H1 (cell line): ENCODE results near the gene ZNF48. TPM values are rescaled to one million over a fixed set of nuclear protein-coding genes. Genes with fewer than 3 reads are reported as not detected.

ENCODE experiments used
- CTCF ChIA-PET: fragments of 300-600 bp; sonication (Branson Sonifier 250); formaldehyde crosslinking; loops from one replicate; lab custom pipeline; 2021; ENCODE audit not compliant: partially characterized antibody; lab: Charles Lee
- POLR2A ChIA-PET: fragments of 300-600 bp; sonication (Branson Sonifier 250); formaldehyde crosslinking; loops from one replicate; lab custom pipeline; 2021; ENCODE audit warnings: inconsistent platforms; ENCODE audit not compliant: partially characterized antibody; lab: Charles Lee
- DNase-seq, 2 experiments: peaks; one replicate each; pipeline versions ENCODE4 v3.0.0 to v3.0.0-alpha.2; 2010 to 2022; ENCODE audit warnings: low spot score in 2 of 2, low read depth in 1 of 2, mixed read lengths in 1 of 2
- FAIRE-seq: peaks from 2 replicates; lab custom pipeline; 2011; peaks lifted over from hg19 to GRCh38; lab: Jason Lieb, UNC
- H2AFZ ChIP-seq: 2 replicates; pipeline ENCODE4 v1.8.1; 2012; ENCODE audit warnings: low read length, inconsistent platforms
- H2AK5ac ChIP-seq: 2 replicates; pipeline ENCODE4 v1.6.1; 2013; ENCODE audit warnings: low read depth, low read length
- H2BK120ac ChIP-seq: replicated peaks from 2 replicates; pipeline ENCODE3; 2013; ENCODE audit warnings: low read depth, low read length, inconsistent platforms
- H2BK12ac ChIP-seq: 2 replicates; pipeline ENCODE4 v1.6.1; 2013; ENCODE audit warnings: low read depth, low read length
- H2BK15ac ChIP-seq: 2 replicates; pipeline ENCODE4 v1.6.1; 2013; ENCODE audit warnings: low read length
- H2BK20ac ChIP-seq: 2 replicates; pipeline ENCODE4 v1.6.1; 2013; ENCODE audit warnings: low read length
- H2BK5ac ChIP-seq: 2 replicates; pipeline ENCODE4 v1.6.1; 2013; ENCODE audit warnings: low read depth, low read length
- H3K14ac ChIP-seq: 2 replicates; pipeline ENCODE4 v1.6.1; 2013; ENCODE audit warnings: inconsistent platforms; ENCODE audit not compliant: insufficient read length
- H3K18ac ChIP-seq: 2 replicates; pipeline ENCODE4 v1.6.1; 2013; ENCODE audit warnings: low read length; ENCODE audit errors: extremely low read depth
- H3K23ac ChIP-seq: 2 replicates; pipeline ENCODE4 v1.6.1; 2013; ENCODE audit warnings: inconsistent platforms; ENCODE audit not compliant: insufficient read length
- H3K23me2 ChIP-seq: 2 replicates; pipeline ENCODE4 v1.6.1; 2013; ENCODE audit warnings: low read depth, low read length
- H3K27ac ChIP-seq: 2 replicates; pipeline ENCODE4 v1.6.1; 2011; ENCODE audit warnings: low read depth, low read length, inconsistent platforms
- H3K27me3 ChIP-seq, 4 experiments: replicated peaks in 1 of 4; 1 replicate in 1 of 4; 2 replicates in 3 of 4; pipeline versions ENCODE4 v1.6.1 to v1.8.1; 2011 to 2013; ENCODE audit warnings: low read length in 3 of 4, mild to moderate bottlenecking in 3 of 4, inconsistent platforms in 2 of 4, mixed read lengths in 2 of 4, moderate library complexity in 1 of 4; ENCODE audit not compliant: control insufficient read depth in 3 of 4, insufficient read depth in 3 of 4; ENCODE audit errors: extremely low read depth in 1 of 4
- H3K36me3 ChIP-seq, 4 experiments: 2 replicates each; pipeline versions ENCODE4 v1.6.1 to v1.8.1; 2011 to 2013; ENCODE audit warnings: mild to moderate bottlenecking in 4 of 4, low read length in 3 of 4, moderate library complexity in 2 of 4, control low read depth in 1 of 4, inconsistent platforms in 1 of 4; ENCODE audit not compliant: insufficient read depth in 4 of 4, control insufficient read depth in 2 of 4
- H3K4ac ChIP-seq: replicated peaks from 2 replicates; pipeline ENCODE3; 2013; ENCODE audit warnings: low read length, low read depth, mixed read lengths, inconsistent platforms; ENCODE audit not compliant: insufficient read length
- H3K4me1 ChIP-seq, 4 experiments: replicated peaks in 1 of 4; 1 replicate in 1 of 4; 2 replicates in 3 of 4; pipeline versions ENCODE4 v1.6.1 to v1.8.1; 2011 to 2013; ENCODE audit warnings: low read length in 3 of 4, inconsistent platforms in 2 of 4, mixed read lengths in 1 of 4; ENCODE audit not compliant: insufficient read depth in 4 of 4, control insufficient read depth in 3 of 4
- H3K4me2 ChIP-seq, 2 experiments: 2 replicates each; pipeline versions ENCODE4 v1.6.1 to v1.8.1; 2011 to 2013; ENCODE audit warnings: low read depth in 2 of 2, low read length in 2 of 2, control low read depth in 1 of 2, inconsistent platforms in 1 of 2, mild to moderate bottlenecking in 1 of 2; ENCODE audit not compliant: insufficient read depth in 1 of 2
- H3K4me3 ChIP-seq, 4 experiments: fragments of 200-600, 300-600 bp in 1 of 4; sonication (generic), shearing (Covaris generic), sonication (Bioruptor Twin) in 1 of 4; 2 replicates each; pipeline versions ENCODE4 v1.5.1 to v1.8.1; 2011 to 2016; ENCODE audit warnings: low read length in 4 of 4, low read depth in 3 of 4, control low read depth in 2 of 4, inconsistent platforms in 2 of 4, mild to moderate bottlenecking in 2 of 4, mixed read lengths in 1 of 4, moderate library complexity in 1 of 4; ENCODE audit not compliant: insufficient read depth in 2 of 4; ENCODE audit errors: extremely low read depth in 1 of 4
- H3K56ac ChIP-seq: replicated peaks from 2 replicates; pipeline ENCODE3; 2013; ENCODE audit warnings: low read depth, mild to moderate bottlenecking, mixed read lengths, low read length, inconsistent platforms; ENCODE audit not compliant: insufficient read length
- H3K79me1 ChIP-seq: 2 replicates; pipeline ENCODE4 v1.6.1; 2013; ENCODE audit warnings: low read depth, low read length, control low read depth
- H3K79me2 ChIP-seq, 2 experiments: 2 replicates each; pipeline versions ENCODE4 v1.6.1 to v1.8.1; 2012 to 2013; ENCODE audit warnings: low read length in 2 of 2, mild to moderate bottlenecking in 2 of 2, inconsistent platforms in 1 of 2; ENCODE audit not compliant: insufficient read depth in 2 of 2, control insufficient read depth in 1 of 2
- H3K9ac ChIP-seq, 4 experiments: replicated peaks in 1 of 4; 1 replicate in 1 of 4; 2 replicates in 3 of 4; pipeline versions ENCODE4 v1.6.1 to v1.8.1; 2011 to 2013; ENCODE audit warnings: low read depth in 3 of 4, low read length in 3 of 4, control low read depth in 2 of 4, mild to moderate bottlenecking in 2 of 4, moderate library complexity in 2 of 4, inconsistent platforms in 1 of 4; ENCODE audit errors: extremely low read depth in 1 of 4
- H3K9me3 ChIP-seq, 2 experiments: 2 replicates each; pipeline versions ENCODE4 v1.6.1 to v1.8.1; 2012 to 2013; ENCODE audit warnings: mild to moderate bottlenecking in 2 of 2, moderate library complexity in 2 of 2, control low read depth in 1 of 2, inconsistent platforms in 1 of 2, low read depth in 1 of 2, low read length in 1 of 2, mixed read lengths in 1 of 2; ENCODE audit not compliant: insufficient read depth in 2 of 2
- H4K20me1 ChIP-seq, 2 experiments: replicated peaks in 1 of 2; 2 replicates each; pipeline versions ENCODE3 to v1.8.1; 2011 to 2013; ENCODE audit warnings: inconsistent platforms in 2 of 2, low read length in 2 of 2, mild to moderate bottlenecking in 1 of 2; ENCODE audit not compliant: insufficient read depth in 2 of 2, control insufficient read depth in 1 of 2
- H4K5ac ChIP-seq: 2 replicates; pipeline ENCODE4 v1.6.1; 2013; ENCODE audit warnings: low read length, low read depth, mixed read lengths, inconsistent platforms; ENCODE audit not compliant: insufficient read length
- H4K8ac ChIP-seq: 2 replicates; pipeline ENCODE4 v1.8.0; 2013; ENCODE audit warnings: mild to moderate bottlenecking, moderate library complexity, low read length, inconsistent platforms; ENCODE audit not compliant: insufficient read depth; ENCODE audit errors: extremely low read depth
- H4K91ac ChIP-seq: replicated peaks from 2 replicates; pipeline ENCODE3; 2013; ENCODE audit warnings: low read length, mixed read lengths, inconsistent platforms; ENCODE audit not compliant: insufficient read length
- ASH2L ChIP-seq: fragments of 200-600, 300-600 bp; sonication (generic); IDR thresholded peaks from one replicate; pipeline ENCODE4 v1.7.1; 2017; ENCODE audit warnings: low read length
- ATF2 ChIP-seq: IDR thresholded peaks from 2 replicates; pipeline ENCODE4 v1.6.1; 2012; ENCODE audit warnings: low read length, inconsistent platforms
- BCL11A ChIP-seq, 2 experiments: IDR thresholded peaks; one replicate each; pipeline ENCODE4 v1.6.1; 2011; ENCODE audit warnings: low read depth in 2 of 2, low read length in 2 of 2, mild to moderate bottlenecking in 2 of 2
- EP300 ChIP-seq, 2 experiments: IDR thresholded peaks; 1 replicate in 1 of 2; 2 replicates in 1 of 2; pipeline ENCODE4 v1.6.1; 2011 to 2012; ENCODE audit warnings: low read depth in 2 of 2, low read length in 2 of 2, mild to moderate bottlenecking in 2 of 2, borderline replicate concordance in 1 of 2, inconsistent platforms in 1 of 2, moderate library complexity in 1 of 2
- HDAC2 ChIP-seq, 2 experiments: fragments of 300-600 bp in 1 of 2; sonication (generic) in 1 of 2; IDR thresholded peaks; 2 replicates each; pipeline ENCODE4 v1.6.1; 2011 to 2012; ENCODE audit warnings: low read depth in 2 of 2, low read length in 2 of 2, mild to moderate bottlenecking in 2 of 2, moderate library complexity in 2 of 2, borderline replicate concordance in 1 of 2, inconsistent platforms in 1 of 2
- MAFK ChIP-seq: IDR thresholded peaks from 2 replicates; pipeline ENCODE4 v1.6.1; 2012; ENCODE audit warnings: low read depth, mild to moderate bottlenecking, improper control_type of control experiment, low read length
- MAX ChIP-seq: IDR thresholded peaks from 2 replicates; pipeline ENCODE4 v1.6.1; 2012; ENCODE audit warnings: inconsistent platforms
- POLR2AphosphoS5 ChIP-seq: IDR thresholded peaks from 2 replicates; pipeline ENCODE4 v1.6.1; 2011; ENCODE audit warnings: low read depth, low read length
- SP1 ChIP-seq: IDR thresholded peaks from 2 replicates; pipeline ENCODE4 v1.6.1; 2011; ENCODE audit warnings: low read depth, low read length
- WGBS, 2 experiments: shearing (Covaris generic) in 1 of 2; methylation state at CpG; one replicate each; pipeline versions ENCODE4 v1.1.6 to v1.1.7; 2013 to 2015; ENCODE audit warnings: low lambda C conversion rate in 2 of 2, mixed read lengths in 2 of 2, inconsistent platforms in 1 of 2, low coverage in 1 of 2, missing lambda C conversion rate in 1 of 2; ENCODE audit not compliant: insufficient replicate concordance in 2 of 2, insufficient coverage in 1 of 2, insufficient read length in 1 of 2; ENCODE audit errors: extremely low coverage in 1 of 2, missing lambda C conversion rate in 1 of 2; 5-methylcytosine and 5-hydroxymethylcytosine counted together
- polyA plus RNA-seq, 7 experiments: library from polyadenylated mRNA; depleted of rRNA in 3 of 7; stranded (reverse) in 5 of 7; unstranded in 2 of 7; fragments of >200 nt in 5 of 7; fragments of 200-250 nt in 2 of 7; gene quantifications; 1 replicate in 5 of 7; 2 replicates in 1 of 7; 4 replicates in 1 of 7; pipeline versions ENCODE4 v1.2.1 to v1.2.3, GENCODE V29; 2011 to 2013; ENCODE audit warnings: missing spikeins in 2 of 7, mixed read lengths in 2 of 7
- total RNA-seq: library from RNA; stranded (reverse); fragmentation: NEBNext Ultra II Directional; extraction: Animal tissue kit (Norgen Biotek cat#: 25700); gene quantifications from 2 replicates; pipeline ENCODE4 v1.2.1, GENCODE V29; 2021

ZNF48 gene
- total and polyA plus RNA-seq, 2 of the 8 experiments (the other 6 are each of a cell fraction or from before 2014, with no cell fraction given) = 30.4 to 41.2 TPM

DNA sequence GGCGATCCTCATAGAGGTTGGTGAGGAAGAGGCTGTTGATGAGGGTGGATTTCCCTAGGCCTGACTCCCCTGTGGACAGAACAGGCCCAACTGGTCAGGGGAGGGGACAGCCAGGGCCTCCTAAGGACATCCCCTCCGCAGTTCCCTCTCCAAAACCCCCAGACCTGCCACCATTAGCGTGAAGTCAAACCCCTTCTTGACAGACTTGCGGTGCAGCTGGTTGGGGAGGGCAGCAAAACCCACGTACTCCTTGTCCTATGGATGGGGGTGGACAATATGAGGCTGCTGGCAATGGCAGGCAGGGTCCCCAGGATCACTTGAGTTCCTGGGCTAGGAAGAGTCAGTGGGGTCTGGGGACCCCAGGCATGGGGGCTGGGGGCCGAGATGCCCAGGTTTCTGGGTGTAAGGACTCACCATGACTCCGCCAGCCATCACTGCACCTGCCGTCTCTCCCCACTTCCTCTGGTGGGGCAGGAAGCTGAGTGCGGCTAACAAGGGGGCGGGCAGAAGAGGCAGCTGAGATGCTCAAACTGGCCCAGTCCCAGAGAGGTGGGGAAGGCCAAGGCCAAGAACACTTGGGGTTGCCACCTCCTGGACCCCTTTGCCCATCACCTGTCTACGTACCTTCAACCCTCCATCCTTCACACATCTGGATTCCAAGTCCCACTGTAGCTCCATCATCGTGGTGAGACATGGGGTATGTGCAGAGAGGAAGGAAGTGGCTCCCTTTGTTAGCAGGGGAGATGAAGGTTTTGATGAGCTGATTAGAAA, 12.9 kb upstream of the ZNF48 start, which contains the start of gene SEPTIN1:
Gene SEPTIN1 (minus strand): TSS at position 451 of the 771 bp plus-strand sequence. CDS start 19 bp downstream, at position 432.
- no peak within 1 kb of the TSS for H2BK120ac ChIP-seq
- H3K23me2 ChIP-seq = peaks cover 8% of the 10 kb centered on the region
- no peaks in the 10 kb centered on the region for H3K9me3 ChIP-seq
- no peaks in the 10 kb centered on the region for H4K20me1 ChIP-seq
- no peak within 1 kb of the TSS for H3K23ac ChIP-seq
- H3K4me3 ChIP-seq = no peak within 1 kb of the TSS
- H3K14ac ChIP-seq = no peak within 1 kb of the TSS
- no peak within 1 kb of the TSS for H3K4ac ChIP-seq
- peaks cover 0 to 2% (median 2%) of the 10 kb centered on the region in 4 experiments; a peak in 4 of 7 replicates for H3K4me1 ChIP-seq
- TF ChIP-seq MAX = no peak
- no peak for TF ChIP-seq MAFK
- TF ChIP-seq SP1 = no peak
- TF ChIP-seq POLR2AphosphoS5 = no peak
- no peak for TF ChIP-seq EP300 (IDR thresholded peaks at IDR 0.05; ENCODE audit: borderline replicate concordance in 1 of 2, low read depth in 2 of 2, low read length in 2 of 2)
- TF ChIP-seq ATF2 = no peak
- no peak for TF ChIP-seq HDAC2 (IDR thresholded peaks at IDR 0.05; ENCODE audit: borderline replicate concordance in 1 of 2, low read depth in 2 of 2, low read length in 2 of 2)
- TF ChIP-seq ASH2L = no peak
- no peak for TF ChIP-seq BCL11A (IDR thresholded peaks at IDR 0.05; ENCODE audit: low read depth in 2 of 2, low read length in 2 of 2)
- no peak within 1 kb of the TSS; the same call in 1 of the 2 replicates for H4K8ac ChIP-seq
- POLR2A ChIA-PET = interaction anchor here (0.8 to 13.6 kb wide), 5 partner anchors 11 to 32 kb away, joined by 3 to 151 read pairs (median 3); partner anchors contain the start of genes ZNF48 and ZNF771
- no peaks in the 10 kb centered on the region for H3K36me3 ChIP-seq
- no peaks in the 10 kb centered on the region for H3K27me3 ChIP-seq
- H3K27ac ChIP-seq = no peak within 1 kb of the TSS
- H4K5ac ChIP-seq = no peak within 1 kb of the TSS
- no peaks in the 10 kb centered on the region for H3K79me1 ChIP-seq
- H2AFZ ChIP-seq = no peak within 1 kb of the TSS
- DNase-seq (no peak), FAIRE-seq (no peak)
- WGBS, 2 experiments = 87% methylated on average over 12 of the region's 12 CpGs; no CpG with 5 or more reads in 1 of the 2 experiments
- CTCF ChIA-PET = interaction anchor here (1.0 to 2.5 kb wide), 7 partner anchors 12 to 232 kb away, joined by 3 to 9 read pairs (median 3); partner anchors contain the start of gene TBC1D10B
- H3K18ac ChIP-seq = no peak within 1 kb of the TSS
- no peak within 1 kb of the TSS for H3K56ac ChIP-seq
- H2BK20ac ChIP-seq = no peak within 1 kb of the TSS
- no peak within 1 kb of the TSS; the same call in 1 of the 2 replicates for H2AK5ac ChIP-seq
- H3K9ac ChIP-seq = no peak within 1 kb of the TSS
- no peak within 1 kb of the TSS for H3K4me2 ChIP-seq
- H4K91ac ChIP-seq = no peak within 1 kb of the TSS
- 0 out of 2 replicates have a peak within 1 kb of the TSS, but pooled peaks have one; percentile 67 for H2BK15ac ChIP-seq
- no peak within 1 kb of the TSS for H2BK5ac ChIP-seq
- H2BK12ac ChIP-seq = no peak within 1 kb of the TSS
- no peaks in the 10 kb centered on the region for H3K79me2 ChIP-seq
